T-helper 1 cell treated with Interleukin-12 subunit alpha and Interleukin-12 subunit beta and Interleukin-4 antibody, amounts not matched to agents 30 μg/mL and 1 μg/mL, for 36 hours (primary cell): ENCODE measurements around the gene IDH3A.
A peak's percentile ranks its signal among the peaks of the same experiment; 100 is the strongest.

ENCODE experiments used
- H3K27ac Mint-ChIP-seq: one replicate; pipeline ENCODE4 v1.8.0; 2021; ENCODE audit warnings: mild to moderate bottlenecking, mixed read lengths
- H3K27me3 Mint-ChIP-seq: one replicate; pipeline ENCODE4 v1.8.0; 2021; ENCODE audit warnings: low read depth, mixed read lengths
- H3K36me3 Mint-ChIP-seq: one replicate; pipeline ENCODE4 v1.8.0; 2021; ENCODE audit warnings: low read depth, mixed read lengths
- H3K4me1 Mint-ChIP-seq: one replicate; pipeline ENCODE4 v1.8.0; 2021; ENCODE audit warnings: low read depth, mixed read lengths
- H3K4me3 Mint-ChIP-seq: one replicate; pipeline ENCODE4 v1.8.0; 2021; ENCODE audit warnings: mild to moderate bottlenecking, moderate library complexity, mixed read lengths
- H3K9me3 Mint-ChIP-seq: one replicate; pipeline ENCODE4 v1.8.0; 2021; ENCODE audit warnings: mixed read lengths

Gene IDH3A

GRCh38 chr15:78149068-78149804, at the start of gene IDH3A:
TSS of gene IDH3A (plus strand) at chr15:78149362. CDS start at chr15:78149404, 42 bp downstream.
- H3K4me3 Mint-ChIP-seq = peak within 1 kb of the TSS; percentile 96
- H3K9me3 Mint-ChIP-seq = no peaks in the 10 kb centered on the region
- H3K4me1 Mint-ChIP-seq = peaks cover 38% of the 10 kb centered on the region
- H3K27me3 Mint-ChIP-seq = no peaks in the 10 kb centered on the region
- H3K27ac Mint-ChIP-seq = peak within 1 kb of the TSS; percentile 86
- peaks cover 18% of the 10 kb centered on the region for H3K36me3 Mint-ChIP-seq

- no peak overlapping the region for H3K4me3 Mint-ChIP-seq
- no peaks in the 10 kb centered on the region for H3K36me3 Mint-ChIP-seq
- no peaks in the 10 kb centered on the region for H3K9me3 Mint-ChIP-seq
- H3K4me1 Mint-ChIP-seq = peaks cover 46% of the 10 kb centered on the region
- no peaks in the 10 kb centered on the region for H3K27me3 Mint-ChIP-seq
- no peak overlapping the region for H3K27ac Mint-ChIP-seq
Observed at GRCh38 chr15:78100886-78101285, 48.3 kb upstream of the IDH3A start.

GRCh38 chr15:78101423-78102105, 47.6 kb upstream of the IDH3A start:
- no peaks in the 10 kb centered on the region for H3K27me3 Mint-ChIP-seq
- no peaks in the 10 kb centered on the region for H3K36me3 Mint-ChIP-seq
- H3K9me3 Mint-ChIP-seq = no peaks in the 10 kb centered on the region
- H3K27ac Mint-ChIP-seq = peak overlapping the region; percentile 55
- peaks cover 53% of the 10 kb centered on the region for H3K4me1 Mint-ChIP-seq
- H3K4me3 Mint-ChIP-seq = no peak overlapping the region

- Mint-ChIP-seq H3K9me3 (no peaks in the 10 kb centered on the region), H3K36me3 (no peaks in the 10 kb centered on the region), H3K4me3 (no peak overlapping the region), H3K27ac (peak overlapping the region; percentile 92), H3K27me3 (no peaks in the 10 kb centered on the region), H3K4me1 (peaks cover 56% of the 10 kb centered on the region)
Observed at GRCh38 chr15:78102211-78102610, 47.0 kb upstream of the IDH3A start.

- H3K27ac Mint-ChIP-seq = peak overlapping the region; percentile 92
- H3K4me1 Mint-ChIP-seq = peaks cover 60% of the 10 kb centered on the region
- H3K36me3 Mint-ChIP-seq = no peaks in the 10 kb centered on the region
- H3K27me3 Mint-ChIP-seq = no peaks in the 10 kb centered on the region
- H3K4me3 Mint-ChIP-seq = no peak overlapping the region
- H3K9me3 Mint-ChIP-seq = no peaks in the 10 kb centered on the region
Observed at GRCh38 chr15:78102741-78103140, 46.4 kb upstream of the IDH3A start.

GRCh38 chr15:78103406-78104118, 45.6 kb upstream of the IDH3A start:
- Mint-ChIP-seq H3K4me3 (peak overlapping the region; percentile 81), H3K36me3 (no peaks in the 10 kb centered on the region), H3K27me3 (no peaks in the 10 kb centered on the region), H3K9me3 (no peaks in the 10 kb centered on the region), H3K4me1 (peaks cover 62% of the 10 kb centered on the region), H3K27ac (peak overlapping the region; percentile 92)

- Mint-ChIP-seq H3K4me3 (peak overlapping the region; percentile 81), H3K4me1 (peaks cover 66% of the 10 kb centered on the region), H3K27me3 (no peaks in the 10 kb centered on the region), H3K27ac (peak overlapping the region; percentile 92), H3K36me3 (no peaks in the 10 kb centered on the region), H3K9me3 (no peaks in the 10 kb centered on the region)
Observed at GRCh38 chr15:78104119-78104479, 45.1 kb upstream of the IDH3A start.

GRCh38 chr15:78104566-78105475, 44.3 kb upstream of the IDH3A start:
- Mint-ChIP-seq H3K27me3 (no peaks in the 10 kb centered on the region), H3K36me3 (no peaks in the 10 kb centered on the region), H3K4me3 (peak overlapping the region; percentile 81), H3K4me1 (peaks cover 64% of the 10 kb centered on the region), H3K27ac (peak overlapping the region; percentile 92), H3K9me3 (no peaks in the 10 kb centered on the region)

- Mint-ChIP-seq H3K4me1 (peaks cover 63% of the 10 kb centered on the region), H3K27ac (peak overlapping the region; percentile 92), H3K9me3 (no peaks in the 10 kb centered on the region), H3K4me3 (peak overlapping the region; percentile 81), H3K36me3 (no peaks in the 10 kb centered on the region), H3K27me3 (no peaks in the 10 kb centered on the region)
Observed at GRCh38 chr15:78105476-78106241, 43.5 kb upstream of the IDH3A start.

- no peaks in the 10 kb centered on the region for H3K36me3 Mint-ChIP-seq
- peaks cover 52% of the 10 kb centered on the region for H3K4me1 Mint-ChIP-seq
- H3K4me3 Mint-ChIP-seq = no peak overlapping the region
- no peaks in the 10 kb centered on the region for H3K9me3 Mint-ChIP-seq
- no peaks in the 10 kb centered on the region for H3K27me3 Mint-ChIP-seq
- H3K27ac Mint-ChIP-seq = peak overlapping the region; percentile 20
Observed at GRCh38 chr15:78107471-78107870, 41.7 kb upstream of the IDH3A start.

GRCh38 chr15:78108300-78109084, 40.7 kb upstream of the IDH3A start:
- H3K36me3 Mint-ChIP-seq = no peaks in the 10 kb centered on the region
- H3K4me1 Mint-ChIP-seq = peaks cover 46% of the 10 kb centered on the region
- H3K4me3 Mint-ChIP-seq = no peak overlapping the region
- no peaks in the 10 kb centered on the region for H3K9me3 Mint-ChIP-seq
- H3K27me3 Mint-ChIP-seq = no peaks in the 10 kb centered on the region
- H3K27ac Mint-ChIP-seq = no peak overlapping the region

GRCh38 chr15:78109156-78109555, 40.0 kb upstream of the IDH3A start:
- no peak overlapping the region for H3K27ac Mint-ChIP-seq

GRCh38 chr15:78110096-78110495, 39.1 kb upstream of the IDH3A start:
- H3K4me3 Mint-ChIP-seq = no peak overlapping the region
- H3K36me3 Mint-ChIP-seq = no peaks in the 10 kb centered on the region
- no peaks in the 10 kb centered on the region for H3K27me3 Mint-ChIP-seq
- no peaks in the 10 kb centered on the region for H3K9me3 Mint-ChIP-seq
- no peak overlapping the region for H3K27ac Mint-ChIP-seq
- H3K4me1 Mint-ChIP-seq = peaks cover 30% of the 10 kb centered on the region

More at GRCh38 chr15:78109156-78109555, 40.0 kb upstream of the IDH3A start:
- H3K36me3 Mint-ChIP-seq = no peaks in the 10 kb centered on the region
- no peaks in the 10 kb centered on the region for H3K9me3 Mint-ChIP-seq
- H3K4me1 Mint-ChIP-seq = peaks cover 39% of the 10 kb centered on the region
- H3K4me3 Mint-ChIP-seq = no peak overlapping the region
- no peaks in the 10 kb centered on the region for H3K27me3 Mint-ChIP-seq
